ENCODE results near the gene LRRC70.

The LRRC70 gene

GRCh38 chr5:62538017-62538942 is 40.3 kb upstream of the LRRC70 start:
- TF ChIP-seq, protein P1, sequence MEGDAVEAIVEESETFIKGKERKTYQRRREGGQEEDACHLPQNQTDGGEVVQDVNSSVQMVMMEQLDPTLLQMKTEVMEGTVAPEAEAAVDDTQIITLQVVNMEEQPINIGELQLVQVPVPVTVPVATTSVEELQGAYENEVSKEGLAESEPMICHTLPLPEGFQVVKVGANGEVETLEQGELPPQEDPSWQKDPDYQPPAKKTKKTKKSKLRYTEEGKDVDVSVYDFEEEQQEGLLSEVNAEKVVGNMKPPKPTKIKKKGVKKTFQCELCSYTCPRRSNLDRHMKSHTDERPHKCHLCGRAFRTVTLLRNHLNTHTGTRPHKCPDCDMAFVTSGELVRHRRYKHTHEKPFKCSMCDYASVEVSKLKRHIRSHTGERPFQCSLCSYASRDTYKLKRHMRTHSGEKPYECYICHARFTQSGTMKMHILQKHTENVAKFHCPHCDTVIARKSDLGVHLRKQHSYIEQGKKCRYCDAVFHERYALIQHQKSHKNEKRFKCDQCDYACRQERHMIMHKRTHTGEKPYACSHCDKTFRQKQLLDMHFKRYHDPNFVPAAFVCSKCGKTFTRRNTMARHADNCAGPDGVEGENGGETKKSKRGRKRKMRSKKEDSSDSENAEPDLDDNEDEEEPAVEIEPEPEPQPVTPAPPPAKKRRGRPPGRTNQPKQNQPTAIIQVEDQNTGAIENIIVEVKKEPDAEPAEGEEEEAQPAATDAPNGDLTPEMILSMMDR (IDR thresholded peaks at IDR 0.05): no peak
- Mint-ChIP-seq H3K27me3 (ENCODE audit: low read depth, poor library complexity) (no peaks in the 10 kb centered on the region), H3K36me3 (ENCODE audit: low read depth) (peaks cover 32% of the 10 kb centered on the region), H3K4me1 (no peaks in the 10 kb centered on the region), H3K4me3 (no peak overlapping the region), H3K27ac (peak overlapping the region; percentile 57), H3K9me3 (no peaks in the 10 kb centered on the region)
- DNase-seq: no peak

GRCh38 chr5:62542720-62543119 is 35.9 kb upstream of the LRRC70 start:
- H3K4me1 Mint-ChIP-seq: no peaks in the 10 kb centered on the region
- H3K36me3 Mint-ChIP-seq (ENCODE audit: low read depth): peaks cover 68% of the 10 kb centered on the region
- no peak for DNase-seq
- peaks cover 15% of the 10 kb centered on the region for H3K9me3 Mint-ChIP-seq
- H3K4me3 Mint-ChIP-seq: no peak overlapping the region
- no peaks in the 10 kb centered on the region for H3K27me3 Mint-ChIP-seq (ENCODE audit: low read depth, poor library complexity)
- TF ChIP-seq, protein P1 (IDR thresholded peaks at IDR 0.05): no peak
- H3K27ac Mint-ChIP-seq: no peak overlapping the region

DNA sequence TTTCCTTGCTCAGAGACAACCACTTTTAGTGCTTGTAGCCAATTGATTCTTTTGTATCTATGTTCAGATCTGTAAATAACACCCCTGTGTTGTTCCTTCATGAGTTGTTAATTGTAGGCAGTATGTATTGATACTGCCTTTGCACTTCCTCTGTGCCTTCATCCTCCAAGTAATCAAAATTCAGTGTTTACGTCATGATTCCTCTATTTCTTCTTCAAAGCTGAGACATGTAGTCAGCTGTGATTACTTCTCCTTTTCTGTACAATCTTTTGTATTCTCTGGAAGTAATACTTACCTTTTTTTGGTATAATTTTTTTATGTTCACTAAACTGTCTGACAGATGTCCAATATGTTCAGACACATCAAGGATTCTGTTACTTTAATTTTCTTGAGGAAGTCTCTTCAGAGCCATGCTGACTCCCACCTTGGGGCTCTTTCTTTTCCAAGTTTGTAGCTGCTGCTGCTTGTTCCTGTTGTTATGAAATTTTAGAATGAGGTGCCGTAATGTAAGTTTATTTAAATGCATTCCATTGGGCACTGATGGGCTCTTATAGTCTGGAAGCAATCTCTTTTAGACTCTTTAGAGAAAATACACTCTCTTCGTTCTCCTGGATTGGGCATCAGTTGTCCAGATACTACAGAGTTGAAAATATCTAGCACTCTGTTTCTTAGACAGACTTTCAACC is 30.5 kb upstream of the LRRC70 start:
- H3K27me3 Mint-ChIP-seq (ENCODE audit: low read depth, poor library complexity): no peaks in the 10 kb centered on the region
- H3K9me3 Mint-ChIP-seq: peaks cover 15% of the 10 kb centered on the region
- H3K4me1 Mint-ChIP-seq: no peaks in the 10 kb centered on the region
- peak overlapping the region; percentile 56 for H3K27ac Mint-ChIP-seq
- peaks cover 60% of the 10 kb centered on the region for H3K36me3 Mint-ChIP-seq (ENCODE audit: low read depth)
- TF ChIP-seq, protein P1 (IDR thresholded peaks at IDR 0.05): no peak
- no peak overlapping the region for H3K4me3 Mint-ChIP-seq
- no peak for DNase-seq

DNA sequence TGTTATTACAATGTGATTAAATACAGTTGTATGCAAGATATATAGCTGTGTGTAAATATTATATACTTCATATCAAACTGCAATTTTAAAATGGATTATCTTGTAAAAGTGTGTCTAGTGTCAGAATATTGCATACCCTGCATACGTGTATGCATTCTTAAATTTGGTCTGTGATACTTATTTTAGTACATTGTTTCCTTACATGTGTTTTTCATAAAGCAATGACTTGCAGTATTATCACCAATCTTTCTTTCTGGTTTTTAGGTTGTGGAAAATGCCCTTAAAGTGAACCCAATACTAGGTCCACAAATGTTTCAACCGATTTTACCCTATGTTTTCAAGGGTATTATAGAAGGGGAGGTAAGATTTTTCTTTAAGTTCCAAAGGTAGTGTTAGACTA is 28.5 kb upstream of the LRRC70 start:
- Mint-ChIP-seq H3K27me3 (ENCODE audit: low read depth, poor library complexity) (no peaks in the 10 kb centered on the region), H3K4me3 (no peak overlapping the region), H3K36me3 (ENCODE audit: low read depth) (peaks cover 54% of the 10 kb centered on the region), H3K27ac (no peak overlapping the region), H3K9me3 (no peaks in the 10 kb centered on the region), H3K4me1 (no peaks in the 10 kb centered on the region)
- DNase-seq: no peak
- TF ChIP-seq, protein P1 (IDR thresholded peaks at IDR 0.05): no peak

DNA sequence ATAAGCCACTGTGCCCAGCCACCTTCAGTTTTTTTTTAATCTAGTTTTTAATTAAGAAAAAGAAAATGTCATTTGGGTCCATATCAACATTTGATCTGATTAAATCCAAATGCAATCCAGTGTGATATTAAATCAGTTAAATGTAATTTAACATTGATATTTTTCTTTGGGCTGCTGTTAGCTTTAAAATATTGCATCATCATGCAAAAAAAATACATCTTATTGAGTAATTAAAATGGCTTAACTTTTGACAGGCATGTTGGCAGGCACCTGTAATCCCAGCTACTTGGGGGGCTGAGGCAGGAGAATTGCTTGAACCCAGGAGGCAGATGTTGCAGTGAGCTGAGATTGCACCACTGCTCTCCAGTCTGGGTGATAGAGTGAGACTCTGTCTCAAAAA is 22.7 kb upstream of the LRRC70 start:
- no peaks in the 10 kb centered on the region for H3K27me3 Mint-ChIP-seq (ENCODE audit: low read depth, poor library complexity)
- no peaks in the 10 kb centered on the region for H3K4me1 Mint-ChIP-seq
- no peak overlapping the region for H3K27ac Mint-ChIP-seq
- no peak for DNase-seq
- no peak overlapping the region for H3K4me3 Mint-ChIP-seq
- TF ChIP-seq, protein P1 (IDR thresholded peaks at IDR 0.05): no peak
- H3K36me3 Mint-ChIP-seq (ENCODE audit: low read depth): peaks cover 58% of the 10 kb centered on the region
- no peaks in the 10 kb centered on the region for H3K9me3 Mint-ChIP-seq
